ENCODE results near the gene PITHD1.

DNA sequence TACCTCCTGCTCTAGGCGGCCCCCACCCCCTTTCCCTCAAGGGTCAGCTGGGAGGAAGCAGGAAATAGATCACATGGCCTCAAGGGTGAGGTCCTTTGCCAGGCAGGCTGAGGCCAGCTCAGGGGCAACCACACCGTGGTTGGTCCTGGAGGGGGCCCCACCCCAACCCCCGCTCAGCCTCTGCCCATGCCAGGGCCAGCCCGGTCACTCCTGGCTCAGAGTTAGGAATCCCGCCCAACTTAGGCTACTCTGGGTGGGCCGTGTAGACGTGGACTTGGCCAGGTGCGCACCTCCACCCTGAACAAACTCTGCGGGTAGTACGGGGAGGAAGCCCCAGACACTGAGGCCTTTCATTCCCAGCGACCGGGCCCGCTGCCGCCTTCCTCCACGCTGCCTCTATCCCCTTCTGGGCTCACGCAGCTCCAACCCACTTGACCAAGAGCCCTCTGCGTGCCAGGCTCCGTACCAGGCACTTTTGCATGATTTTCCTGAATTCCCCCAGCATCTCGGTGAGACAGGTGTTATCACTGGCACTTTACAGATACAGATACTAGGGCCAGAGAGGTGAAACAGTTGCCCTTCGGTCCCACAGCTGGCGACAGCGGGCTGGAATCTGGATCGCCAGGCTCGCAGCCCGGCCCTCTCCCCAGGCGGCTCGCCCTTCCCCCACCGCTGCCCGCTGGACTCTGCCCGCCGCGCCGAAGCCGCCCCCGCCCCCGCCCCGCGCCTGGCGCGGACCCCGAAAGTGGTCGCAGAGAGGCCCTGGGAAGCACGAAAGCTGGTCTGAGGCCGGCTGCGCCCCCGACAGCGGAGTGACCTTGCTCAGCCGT lies 21.6 kb downstream of the PITHD1 start:
- TF ChIP-seq, protein P1, sequence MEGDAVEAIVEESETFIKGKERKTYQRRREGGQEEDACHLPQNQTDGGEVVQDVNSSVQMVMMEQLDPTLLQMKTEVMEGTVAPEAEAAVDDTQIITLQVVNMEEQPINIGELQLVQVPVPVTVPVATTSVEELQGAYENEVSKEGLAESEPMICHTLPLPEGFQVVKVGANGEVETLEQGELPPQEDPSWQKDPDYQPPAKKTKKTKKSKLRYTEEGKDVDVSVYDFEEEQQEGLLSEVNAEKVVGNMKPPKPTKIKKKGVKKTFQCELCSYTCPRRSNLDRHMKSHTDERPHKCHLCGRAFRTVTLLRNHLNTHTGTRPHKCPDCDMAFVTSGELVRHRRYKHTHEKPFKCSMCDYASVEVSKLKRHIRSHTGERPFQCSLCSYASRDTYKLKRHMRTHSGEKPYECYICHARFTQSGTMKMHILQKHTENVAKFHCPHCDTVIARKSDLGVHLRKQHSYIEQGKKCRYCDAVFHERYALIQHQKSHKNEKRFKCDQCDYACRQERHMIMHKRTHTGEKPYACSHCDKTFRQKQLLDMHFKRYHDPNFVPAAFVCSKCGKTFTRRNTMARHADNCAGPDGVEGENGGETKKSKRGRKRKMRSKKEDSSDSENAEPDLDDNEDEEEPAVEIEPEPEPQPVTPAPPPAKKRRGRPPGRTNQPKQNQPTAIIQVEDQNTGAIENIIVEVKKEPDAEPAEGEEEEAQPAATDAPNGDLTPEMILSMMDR (IDR thresholded peaks at IDR 0.05; ENCODE audit: low read length) = no peak
- no peak for TF ChIP-seq EZH2 (IDR thresholded peaks at IDR 0.05; ENCODE audit: borderline replicate concordance, low read length)
